BE2C (cell line): Measurements from ENCODE around the gene ZNF716.

Experiments
- DNase-seq: peaks from one replicate; pipeline ENCODE4 v3.0.0-alpha.2; 2020
- H3K27me3 ChIP-seq: fragments of 250-450 bp; sonication (Bioruptor Pico); 2 replicates; pipeline ENCODE4 v1.5.1; 2020; ENCODE audit warnings: mild to moderate bottlenecking
- H3K36me3 ChIP-seq: fragments of 250-450 bp; sonication (Bioruptor Pico); 2 replicates; pipeline ENCODE4 v1.5.1; 2020; ENCODE audit warnings: mild to moderate bottlenecking
- H3K4me1 ChIP-seq: fragments of 250-450 bp; sonication (Bioruptor Pico); 2 replicates; pipeline ENCODE4 v1.5.1; 2020
- H3K4me3 ChIP-seq: 2 replicates; pipeline ENCODE4 v1.5.1; 2011; ENCODE audit warnings: low read depth, low read length
- H3K9me3 ChIP-seq: fragments of 250-450 bp; sonication (Bioruptor Pico); 2 replicates; pipeline ENCODE4 v1.5.1; 2020
- TF ChIP-seq, protein P1 (sequence below): IDR thresholded peaks from 2 replicates; pipeline ENCODE4 v1.5.1; 2012; ENCODE audit warnings: mild to moderate bottlenecking, low read depth, low read length

The ZNF716 gene

DNA sequence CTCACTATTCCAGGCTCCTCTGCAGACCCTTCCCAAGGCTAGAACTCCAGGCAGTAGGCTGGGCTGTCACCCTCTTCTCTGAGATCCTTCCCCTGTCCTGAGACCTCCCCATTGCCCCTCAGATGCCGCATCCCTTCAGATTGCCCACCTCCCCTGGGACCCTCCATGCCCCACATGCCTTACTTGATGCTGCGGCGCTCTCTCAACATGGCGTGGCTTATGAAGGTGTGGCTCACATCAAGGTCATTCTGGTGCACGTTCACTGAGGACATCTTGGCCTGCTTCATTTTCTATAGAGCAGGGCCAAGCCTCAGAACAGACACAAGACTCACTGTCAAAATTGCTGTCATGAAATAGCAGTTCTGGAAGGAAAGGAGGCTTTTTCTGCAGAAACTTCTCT lies 34.7 kb upstream of the ZNF716 start:
- Histone ChIP-seq H3K4me3 (no peak overlapping the region), H3K36me3 (no peaks in the 10 kb centered on the region), H3K27me3 (no peaks in the 10 kb centered on the region), H3K9me3 (peaks cover 11% of the 10 kb centered on the region), H3K4me1 (no peaks in the 10 kb centered on the region)
- DNase-seq, result no peak
- TF ChIP-seq, protein P1, sequence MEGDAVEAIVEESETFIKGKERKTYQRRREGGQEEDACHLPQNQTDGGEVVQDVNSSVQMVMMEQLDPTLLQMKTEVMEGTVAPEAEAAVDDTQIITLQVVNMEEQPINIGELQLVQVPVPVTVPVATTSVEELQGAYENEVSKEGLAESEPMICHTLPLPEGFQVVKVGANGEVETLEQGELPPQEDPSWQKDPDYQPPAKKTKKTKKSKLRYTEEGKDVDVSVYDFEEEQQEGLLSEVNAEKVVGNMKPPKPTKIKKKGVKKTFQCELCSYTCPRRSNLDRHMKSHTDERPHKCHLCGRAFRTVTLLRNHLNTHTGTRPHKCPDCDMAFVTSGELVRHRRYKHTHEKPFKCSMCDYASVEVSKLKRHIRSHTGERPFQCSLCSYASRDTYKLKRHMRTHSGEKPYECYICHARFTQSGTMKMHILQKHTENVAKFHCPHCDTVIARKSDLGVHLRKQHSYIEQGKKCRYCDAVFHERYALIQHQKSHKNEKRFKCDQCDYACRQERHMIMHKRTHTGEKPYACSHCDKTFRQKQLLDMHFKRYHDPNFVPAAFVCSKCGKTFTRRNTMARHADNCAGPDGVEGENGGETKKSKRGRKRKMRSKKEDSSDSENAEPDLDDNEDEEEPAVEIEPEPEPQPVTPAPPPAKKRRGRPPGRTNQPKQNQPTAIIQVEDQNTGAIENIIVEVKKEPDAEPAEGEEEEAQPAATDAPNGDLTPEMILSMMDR, result no peak

DNA sequence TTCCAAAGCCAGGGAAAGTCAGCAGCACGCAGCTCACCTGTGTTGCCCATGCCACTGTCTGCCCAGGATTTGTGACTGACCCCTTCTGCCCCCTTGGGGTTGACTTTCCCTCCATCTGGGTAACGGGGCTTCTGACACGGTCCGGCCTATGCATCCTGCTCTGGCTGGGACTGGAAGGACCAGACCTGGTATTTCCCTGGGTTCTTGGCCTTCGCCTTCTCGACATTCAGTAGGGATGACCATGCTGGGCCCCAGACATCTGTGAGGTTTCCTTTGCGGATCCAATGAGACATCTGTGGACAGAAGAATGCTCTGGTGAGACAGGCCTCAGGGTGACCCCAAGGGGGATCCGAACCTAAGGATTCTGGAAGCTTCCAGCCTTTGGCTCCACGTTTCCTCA lies 34.2 kb upstream of the ZNF716 start:
- TF ChIP-seq, protein P1, result no peak
- no peak overlapping the region for H3K4me3 ChIP-seq
- no peak for DNase-seq
- peaks cover 11% of the 10 kb centered on the region for H3K9me3 ChIP-seq
- H3K36me3 ChIP-seq, result no peaks in the 10 kb centered on the region
- no peaks in the 10 kb centered on the region for H3K27me3 ChIP-seq
- no peaks in the 10 kb centered on the region for H3K4me1 ChIP-seq

- no peaks in the 10 kb centered on the region for H3K4me1 ChIP-seq
- no peaks in the 10 kb centered on the region for H3K27me3 ChIP-seq
- DNase-seq, result no peak
- TF ChIP-seq, protein P1, result no peak
- peaks cover 11% of the 10 kb centered on the region for H3K9me3 ChIP-seq
- H3K4me3 ChIP-seq, result no peak overlapping the region
- no peaks in the 10 kb centered on the region for H3K36me3 ChIP-seq
Measured at GRCh38 chr7:57416601-57417358, 33.2 kb upstream of the ZNF716 start.

- TF ChIP-seq, protein P1, result no peak
- Histone ChIP-seq H3K4me1 (no peaks in the 10 kb centered on the region), H3K4me3 (no peak overlapping the region), H3K27me3 (no peaks in the 10 kb centered on the region), H3K9me3 (peaks cover 11% of the 10 kb centered on the region), H3K36me3 (no peaks in the 10 kb centered on the region)
- no peak for DNase-seq
Measured at GRCh38 chr7:57417736-57418135, 32.2 kb upstream of the ZNF716 start.

- no peak overlapping the region for H3K4me3 ChIP-seq
- H3K4me1 ChIP-seq, result no peaks in the 10 kb centered on the region
- no peak for DNase-seq
- TF ChIP-seq, protein P1, result no peak
- H3K27me3 ChIP-seq, result no peaks in the 10 kb centered on the region
- no peaks in the 10 kb centered on the region; the same call in 1 of the 2 replicates for H3K9me3 ChIP-seq
- H3K36me3 ChIP-seq, result no peaks in the 10 kb centered on the region
Measured at GRCh38 chr7:57423768-57424167, 26.2 kb upstream of the ZNF716 start.

DNA sequence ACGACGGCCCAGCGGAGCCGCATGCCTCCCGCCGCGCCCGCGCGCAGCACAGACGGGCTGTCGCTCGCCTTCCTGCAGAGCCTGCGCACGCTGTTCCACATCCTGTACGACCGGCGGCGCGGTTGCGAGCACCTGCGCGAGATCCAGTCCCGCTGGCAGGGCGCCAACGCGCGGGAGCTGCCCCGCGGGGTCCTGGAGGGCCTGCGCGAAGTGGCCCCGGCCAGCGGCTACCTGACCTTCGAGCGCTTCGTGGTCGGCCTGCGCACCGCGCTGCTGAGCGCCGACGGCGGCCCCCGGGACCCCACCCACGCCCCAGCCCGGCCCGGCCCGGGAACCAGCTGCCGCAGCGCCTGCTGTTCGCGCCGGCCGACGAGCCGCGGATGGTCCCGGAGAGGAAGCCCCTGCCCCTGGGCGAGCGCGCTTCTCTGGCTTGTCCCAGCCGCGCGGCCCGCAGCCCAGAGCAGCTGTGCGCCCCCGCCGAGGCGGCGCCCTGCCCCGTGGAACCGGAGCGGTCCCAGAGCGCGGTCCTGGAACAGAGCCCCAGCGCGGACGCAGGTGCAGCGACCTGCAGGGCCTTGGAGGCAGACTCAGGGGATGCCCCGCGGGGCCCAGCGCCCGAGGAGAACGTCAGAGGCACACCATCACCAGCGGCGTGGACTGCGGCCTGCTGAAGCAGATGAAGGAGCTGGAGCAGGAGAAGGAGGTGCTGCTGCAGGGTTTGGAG lies 25.3 kb upstream of the ZNF716 start:
- no peaks in the 10 kb centered on the region for H3K36me3 ChIP-seq
- no peaks in the 10 kb centered on the region for H3K4me1 ChIP-seq
- no peak overlapping the region for H3K4me3 ChIP-seq
- no peaks in the 10 kb centered on the region for H3K27me3 ChIP-seq
- no peaks in the 10 kb centered on the region; the same call in 1 of the 2 replicates for H3K9me3 ChIP-seq
- DNase-seq, result no peak
- TF ChIP-seq, protein P1, result no peak
